IPS-20b (cell line): ENCODE data around the gene NFIA.

Experiments used
- H3K27ac ChIP-seq: one replicate; pipeline ENCODE4 v1.5.1; 2013; ENCODE audit warnings: low read length
- H3K27me3 ChIP-seq: 2 replicates; pipeline ENCODE4 v1.6.1; 2013; ENCODE audit warnings: mild to moderate bottlenecking, low read length, inconsistent platforms; ENCODE audit not compliant: insufficient read depth
- H3K36me3 ChIP-seq: 2 replicates; pipeline ENCODE4 v1.6.1; 2013; ENCODE audit warnings: low read depth, mild to moderate bottlenecking, inconsistent platforms, low read length, moderate library complexity; ENCODE audit not compliant: insufficient read depth
- H3K4me1 ChIP-seq: 2 replicates; pipeline ENCODE4 v1.6.1; 2013; ENCODE audit warnings: mild to moderate bottlenecking, control low read depth, inconsistent platforms, low read length, moderate library complexity; ENCODE audit not compliant: insufficient read depth
- H3K4me3 ChIP-seq: 2 replicates; pipeline ENCODE4 v1.5.1; 2013; ENCODE audit warnings: mild to moderate bottlenecking, low read length, inconsistent platforms
- H3K9ac ChIP-seq: 2 replicates; pipeline ENCODE4 v1.6.1; 2013; ENCODE audit warnings: low read depth, mild to moderate bottlenecking, inconsistent platforms, low read length, moderate library complexity
- H3K9me3 ChIP-seq: 2 replicates; pipeline ENCODE4 v1.6.1; 2013; ENCODE audit warnings: mild to moderate bottlenecking, low read depth, low read length, inconsistent platforms; ENCODE audit not compliant: insufficient read depth

Gene NFIA

GRCh38 chr1:61420909-61421835 is 338.8 kb downstream of the NFIA start:
- no peaks in the 10 kb centered on the region for H3K27me3 ChIP-seq
- no peak overlapping the region for H3K9ac ChIP-seq
- H3K9me3 ChIP-seq, result no peaks in the 10 kb centered on the region
- H3K4me3 ChIP-seq, result no peak overlapping the region
- H3K27ac ChIP-seq, result no peak overlapping the region
- H3K4me1 ChIP-seq, result peaks cover 14% of the 10 kb centered on the region; the same call in 1 of the 2 replicates
- H3K36me3 ChIP-seq, result no peaks in the 10 kb centered on the region

- Histone ChIP-seq H3K27me3 (no peaks in the 10 kb centered on the region), H3K4me1 (peaks cover 14% of the 10 kb centered on the region; the same call in 1 of the 2 replicates), H3K27ac (no peak overlapping the region), H3K4me3 (no peak overlapping the region), H3K9ac (no peak overlapping the region), H3K9me3 (no peaks in the 10 kb centered on the region), H3K36me3 (no peaks in the 10 kb centered on the region)
Observed at GRCh38 chr1:61423643-61424042, 341.3 kb downstream of the NFIA start.

GRCh38 chr1:61424382-61424781 is 342.0 kb downstream of the NFIA start:
- peaks cover 14% of the 10 kb centered on the region; the same call in 1 of the 2 replicates for H3K4me1 ChIP-seq
- H3K27me3 ChIP-seq, result no peaks in the 10 kb centered on the region
- no peak overlapping the region for H3K27ac ChIP-seq
- no peak overlapping the region for H3K4me3 ChIP-seq
- no peaks in the 10 kb centered on the region for H3K9me3 ChIP-seq
- no peak overlapping the region for H3K9ac ChIP-seq
- no peaks in the 10 kb centered on the region for H3K36me3 ChIP-seq

GRCh38 chr1:61425040-61425439 is 342.7 kb downstream of the NFIA start:
- Histone ChIP-seq H3K9me3 (no peaks in the 10 kb centered on the region), H3K4me3 (no peak overlapping the region), H3K36me3 (no peaks in the 10 kb centered on the region), H3K27ac (no peak overlapping the region), H3K27me3 (no peaks in the 10 kb centered on the region), H3K4me1 (peaks cover 7% of the 10 kb centered on the region; the same call in 1 of the 2 replicates), H3K9ac (no peak overlapping the region)

- Histone ChIP-seq H3K4me3 (no peak overlapping the region), H3K9ac (no peak overlapping the region), H3K27ac (no peak overlapping the region), H3K9me3 (no peaks in the 10 kb centered on the region), H3K4me1 (no peaks in the 10 kb centered on the region), H3K36me3 (no peaks in the 10 kb centered on the region), H3K27me3 (no peaks in the 10 kb centered on the region)
Observed at GRCh38 chr1:61426254-61426653, 343.9 kb downstream of the NFIA start.

- H3K36me3 ChIP-seq, result no peaks in the 10 kb centered on the region
- H3K9me3 ChIP-seq, result no peaks in the 10 kb centered on the region
- H3K27me3 ChIP-seq, result no peaks in the 10 kb centered on the region
- H3K4me3 ChIP-seq, result no peak overlapping the region
- no peaks in the 10 kb centered on the region for H3K4me1 ChIP-seq
- H3K27ac ChIP-seq, result no peak overlapping the region
- H3K9ac ChIP-seq, result no peak overlapping the region
Observed at GRCh38 chr1:61426885-61427284, 344.5 kb downstream of the NFIA start.

- Histone ChIP-seq H3K4me3 (no peak overlapping the region), H3K4me1 (no peaks in the 10 kb centered on the region), H3K9me3 (no peaks in the 10 kb centered on the region), H3K9ac (no peak overlapping the region), H3K27me3 (no peaks in the 10 kb centered on the region), H3K27ac (no peak overlapping the region), H3K36me3 (no peaks in the 10 kb centered on the region)
Observed at GRCh38 chr1:61427510-61427909, 345.1 kb downstream of the NFIA start.

- H3K27ac ChIP-seq, result no peak overlapping the region
- no peaks in the 10 kb centered on the region for H3K36me3 ChIP-seq
- no peak overlapping the region for H3K4me3 ChIP-seq
- no peaks in the 10 kb centered on the region for H3K27me3 ChIP-seq
- no peaks in the 10 kb centered on the region for H3K9me3 ChIP-seq
- H3K4me1 ChIP-seq, result no peaks in the 10 kb centered on the region
- no peak overlapping the region for H3K9ac ChIP-seq
Observed at GRCh38 chr1:61428146-61428545, 345.8 kb downstream of the NFIA start.

- Histone ChIP-seq H3K36me3 (no peaks in the 10 kb centered on the region), H3K4me1 (peaks cover 5% of the 10 kb centered on the region; the same call in 1 of the 2 replicates), H3K4me3 (no peak overlapping the region), H3K9ac (no peak overlapping the region), H3K9me3 (no peaks in the 10 kb centered on the region), H3K27me3 (no peaks in the 10 kb centered on the region), H3K27ac (no peak overlapping the region)
Observed at GRCh38 chr1:61432616-61433388, 350.4 kb downstream of the NFIA start.

- H3K27ac ChIP-seq, result no peak overlapping the region
- H3K27me3 ChIP-seq, result no peaks in the 10 kb centered on the region
- no peak overlapping the region for H3K9ac ChIP-seq
- no peaks in the 10 kb centered on the region for H3K9me3 ChIP-seq
- H3K4me1 ChIP-seq, result peaks cover 5% of the 10 kb centered on the region; the same call in 1 of the 2 replicates
- no peaks in the 10 kb centered on the region for H3K36me3 ChIP-seq
- no peak overlapping the region for H3K4me3 ChIP-seq
Observed at GRCh38 chr1:61433646-61434045, 351.3 kb downstream of the NFIA start.

- Histone ChIP-seq H3K4me1 (peaks cover 5% of the 10 kb centered on the region; the same call in 1 of the 2 replicates), H3K27me3 (no peaks in the 10 kb centered on the region), H3K9ac (no peak overlapping the region), H3K36me3 (no peaks in the 10 kb centered on the region), H3K9me3 (no peaks in the 10 kb centered on the region), H3K27ac (no peak overlapping the region), H3K4me3 (no peak overlapping the region)
Observed at GRCh38 chr1:61434276-61434675, 351.9 kb downstream of the NFIA start.
